Endothelial cell of umbilical vein (primary cell): ENCODE measurements around the gene IQCC.

ENCODE experiments used
- EZH2 ChIP-seq: IDR thresholded peaks from 2 replicates; pipeline ENCODE4 v1.6.1; 2012; ENCODE audit warnings: borderline replicate concordance, low read depth, mild to moderate bottlenecking, moderate library complexity, low read length, inconsistent platforms; ENCODE audit not compliant: severe bottlenecking
- GATA2 ChIP-seq: IDR thresholded peaks from 2 replicates; pipeline ENCODE4 v1.7.0; 2011; ENCODE audit warnings: low read depth, mild to moderate bottlenecking, moderate library complexity, mixed read lengths, low read length; ENCODE audit not compliant: insufficient read length, insufficient read depth
- POLR2A ChIP-seq: IDR thresholded peaks from 2 replicates; pipeline ENCODE4 v1.6.1; 2012; ENCODE audit warnings: low read depth, mild to moderate bottlenecking, control low read depth, low read length
- POLR2AphosphoS5 ChIP-seq: IDR thresholded peaks from 2 replicates; pipeline ENCODE4 v1.6.1; 2012; ENCODE audit warnings: low read depth, mild to moderate bottlenecking, control low read depth, low read length, moderate library complexity; ENCODE audit not compliant: insufficient read depth
- TF ChIP-seq, protein P1 (sequence below), 2 donors: IDR thresholded peaks; 1 replicate in 1 of 2; 2 replicates in 1 of 2; pipeline ENCODE4 v1.5.1; 2011; ENCODE audit warnings: low read length in 2 of 2, mild to moderate bottlenecking in 2 of 2, moderate library complexity in 2 of 2, control low read depth in 1 of 2, inconsistent platforms in 1 of 2, low read depth in 1 of 2; ENCODE audit not compliant: insufficient read depth in 1 of 2; ENCODE audit errors: extremely low read depth in 1 of 2
- TF ChIP-seq, protein P2 (sequence below): IDR thresholded peaks from 2 replicates; pipeline ENCODE4 v1.6.1; 2011; ENCODE audit not compliant: insufficient read depth, insufficient read length

DNA sequence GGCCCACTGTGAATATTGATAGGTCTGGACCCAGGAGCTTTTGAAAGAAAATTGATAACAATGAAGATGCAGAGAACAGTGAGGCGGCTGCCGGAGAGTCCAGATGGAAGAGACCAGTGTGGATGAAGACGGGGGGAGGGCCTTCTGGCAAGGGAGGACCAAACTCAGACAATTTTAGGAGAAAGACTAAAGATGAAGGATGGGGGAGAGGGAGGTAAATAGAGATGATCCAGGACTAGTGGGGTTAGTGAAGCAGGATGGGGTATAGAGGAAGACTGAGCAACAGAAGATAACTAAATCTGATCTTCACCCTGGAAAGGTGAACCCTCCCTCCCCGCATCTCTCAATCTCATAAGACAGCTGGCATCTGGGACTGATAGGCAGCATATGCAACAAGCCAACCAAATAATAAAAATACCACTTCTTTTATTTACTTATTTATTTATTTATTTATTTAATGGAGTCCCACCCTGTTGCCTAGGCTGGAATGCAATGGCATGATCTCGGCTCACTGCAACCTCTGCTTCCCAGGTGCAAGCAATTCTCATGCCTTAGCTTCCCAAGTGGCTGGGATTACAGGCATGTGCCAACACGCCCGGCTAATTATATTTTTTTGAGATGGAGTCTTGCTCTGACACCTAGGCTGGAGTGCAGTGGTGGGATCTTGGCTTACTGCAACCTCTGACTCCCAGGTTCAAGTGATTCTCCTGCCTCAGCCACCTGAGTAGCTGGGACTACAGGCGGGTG, 27.3 kb downstream of the IQCC start:
- no peak for TF ChIP-seq EZH2
- TF ChIP-seq POLR2AphosphoS5: peak; percentile 8
- TF ChIP-seq, protein P1, sequence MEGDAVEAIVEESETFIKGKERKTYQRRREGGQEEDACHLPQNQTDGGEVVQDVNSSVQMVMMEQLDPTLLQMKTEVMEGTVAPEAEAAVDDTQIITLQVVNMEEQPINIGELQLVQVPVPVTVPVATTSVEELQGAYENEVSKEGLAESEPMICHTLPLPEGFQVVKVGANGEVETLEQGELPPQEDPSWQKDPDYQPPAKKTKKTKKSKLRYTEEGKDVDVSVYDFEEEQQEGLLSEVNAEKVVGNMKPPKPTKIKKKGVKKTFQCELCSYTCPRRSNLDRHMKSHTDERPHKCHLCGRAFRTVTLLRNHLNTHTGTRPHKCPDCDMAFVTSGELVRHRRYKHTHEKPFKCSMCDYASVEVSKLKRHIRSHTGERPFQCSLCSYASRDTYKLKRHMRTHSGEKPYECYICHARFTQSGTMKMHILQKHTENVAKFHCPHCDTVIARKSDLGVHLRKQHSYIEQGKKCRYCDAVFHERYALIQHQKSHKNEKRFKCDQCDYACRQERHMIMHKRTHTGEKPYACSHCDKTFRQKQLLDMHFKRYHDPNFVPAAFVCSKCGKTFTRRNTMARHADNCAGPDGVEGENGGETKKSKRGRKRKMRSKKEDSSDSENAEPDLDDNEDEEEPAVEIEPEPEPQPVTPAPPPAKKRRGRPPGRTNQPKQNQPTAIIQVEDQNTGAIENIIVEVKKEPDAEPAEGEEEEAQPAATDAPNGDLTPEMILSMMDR (IDR thresholded peaks at IDR 0.05; ENCODE audit: extremely low read depth in 1 of 2, insufficient read depth in 1 of 2, low read depth in 1 of 2, low read length in 2 of 2): no peak
- TF ChIP-seq, protein P2, sequence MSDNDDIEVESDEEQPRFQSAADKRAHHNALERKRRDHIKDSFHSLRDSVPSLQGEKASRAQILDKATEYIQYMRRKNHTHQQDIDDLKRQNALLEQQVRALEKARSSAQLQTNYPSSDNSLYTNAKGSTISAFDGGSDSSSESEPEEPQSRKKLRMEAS: no peak
- no peak for TF ChIP-seq GATA2
- no peak for TF ChIP-seq POLR2A
